Liver (tissue), 9 donors: ENCODE data around the gene PIP. TPM values are rescaled to one million over a fixed set of nuclear protein-coding genes. Genes with fewer than 3 reads are reported as not detected.

Source experiments
- DNase-seq: peaks from one replicate; pipeline ENCODE4 v3.0.0-alpha.2; 2017; ENCODE audit warnings: low spot score
- H3K27ac ChIP-seq, 2 donors: one replicate each; pipeline ENCODE4 v1.7.0; 2013; ENCODE audit warnings: inconsistent platforms in 2 of 2, low read length in 2 of 2, control low read depth in 1 of 2, low read depth in 1 of 2, mild to moderate bottlenecking in 1 of 2
- H3K27me3 ChIP-seq, 4 donors: one replicate each; pipeline versions ENCODE4 v1.6.1 to v1.7.0; 2013; ENCODE audit warnings: low read length in 3 of 4, inconsistent platforms in 1 of 4, mild to moderate bottlenecking in 1 of 4, moderate library complexity in 1 of 4; ENCODE audit not compliant: control insufficient read depth in 4 of 4, insufficient read depth in 4 of 4
- H3K36me3 ChIP-seq, 4 donors: one replicate each; pipeline versions ENCODE4 v1.6.1 to v1.7.0; 2013; ENCODE audit warnings: low read length in 3 of 4, mild to moderate bottlenecking in 3 of 4, low read depth in 1 of 4, moderate library complexity in 1 of 4; ENCODE audit not compliant: control insufficient read depth in 4 of 4, insufficient read depth in 3 of 4
- H3K4me1 ChIP-seq, 4 donors: one replicate each; pipeline versions ENCODE4 v1.6.1 to v1.7.0; 2013; ENCODE audit warnings: low read length in 3 of 4, mild to moderate bottlenecking in 3 of 4, moderate library complexity in 1 of 4; ENCODE audit not compliant: control insufficient read depth in 4 of 4, insufficient read depth in 4 of 4
- H3K4me3 ChIP-seq, 3 donors: one replicate each; pipeline versions ENCODE4 v1.6.1 to v1.7.0; 2013; ENCODE audit warnings: low read length in 3 of 3, control low read depth in 1 of 3, low read depth in 1 of 3, mild to moderate bottlenecking in 1 of 3
- H3K9ac ChIP-seq, 2 donors: one replicate each; pipeline ENCODE4 v1.7.0; 2013; ENCODE audit warnings: low read length in 2 of 2, mild to moderate bottlenecking in 2 of 2, moderate library complexity in 2 of 2, control low read depth in 1 of 2, low read depth in 1 of 2
- H3K9me3 ChIP-seq, 4 donors: one replicate each; pipeline versions ENCODE4 v1.6.1 to v1.7.0; 2013; ENCODE audit warnings: low read length in 3 of 4; ENCODE audit not compliant: control insufficient read depth in 4 of 4
- EGR1 ChIP-seq, 2 donors: IDR thresholded peaks; 2 replicates each; pipeline ENCODE4 v1.6.1; 2016 to 2018; ENCODE audit warnings: antibody characterized with exemption in 2 of 2, low read depth in 2 of 2
- FOXA1 ChIP-seq: IDR thresholded peaks from 2 replicates; pipeline ENCODE4 v1.6.1; 2016; ENCODE audit warnings: antibody characterized with exemption
- FOXA2 ChIP-seq: IDR thresholded peaks from 2 replicates; pipeline ENCODE4 v1.6.1; 2016; ENCODE audit warnings: antibody characterized with exemption
- GABPA ChIP-seq, 2 donors: IDR thresholded peaks in 1 of 2; conservative IDR thresholded peaks in 1 of 2; 2 replicates each; pipeline ENCODE4 v1.6.1; 2016; ENCODE audit warnings: antibody characterized with exemption in 2 of 2, mild to moderate bottlenecking in 1 of 2, moderate library complexity in 1 of 2
- HNF4A ChIP-seq, 2 donors: conservative IDR thresholded peaks; 2 replicates each; pipeline ENCODE4 v1.6.1; 2016; ENCODE audit warnings: antibody characterized with exemption in 2 of 2, mild to moderate bottlenecking in 2 of 2
- HNF4G ChIP-seq: IDR thresholded peaks from 2 replicates; pipeline ENCODE4 v1.6.1; 2016; ENCODE audit warnings: antibody characterized with exemption
- JUND ChIP-seq, 2 donors: IDR thresholded peaks; 2 replicates each; pipeline ENCODE4 v1.6.1; 2016; ENCODE audit warnings: antibody characterized with exemption in 2 of 2
- RAD21 ChIP-seq, 2 donors: IDR thresholded peaks; 2 replicates each; pipeline ENCODE4 v1.6.1; 2016; ENCODE audit warnings: antibody characterized with exemption in 2 of 2, mild to moderate bottlenecking in 2 of 2
- RXRA ChIP-seq, 2 donors: IDR thresholded peaks; 2 replicates each; pipeline ENCODE4 v1.6.1; 2017 to 2018; ENCODE audit warnings: antibody characterized with exemption in 2 of 2, mild to moderate bottlenecking in 1 of 2
- TAF1 ChIP-seq: conservative IDR thresholded peaks from 2 replicates; pipeline ENCODE4 v1.6.1; 2016; ENCODE audit warnings: antibody characterized with exemption, mild to moderate bottlenecking
- YY1 ChIP-seq: IDR thresholded peaks from 2 replicates; pipeline ENCODE4 v1.6.1; 2016; ENCODE audit warnings: antibody characterized with exemption, mild to moderate bottlenecking
- polyA plus RNA-seq, 2 donors: library from polyadenylated mRNA; stranded (reverse) in 1 of 2; unstranded in 1 of 2; fragments of 200-250 nt in 1 of 2; fragments of >200 nt in 1 of 2; fragmentation: Nextera tagmentation in 1 of 2; extraction: Ambion mirVana in 1 of 2; gene quantifications; one replicate each; pipeline versions ENCODE4 v1.2.1 to v1.2.3, GENCODE V29; 2013 to 2015
- total RNA-seq, 2 donors: library from RNA; depleted of rRNA; stranded (reverse); fragments of >200 nt; gene quantifications; one replicate each; pipeline ENCODE4 v1.2.3, GENCODE V29; 2014
- TF ChIP-seq, protein P1 (sequence below): IDR thresholded peaks from 2 replicates; pipeline ENCODE4 v1.6.1; 2016; ENCODE audit warnings: antibody characterized with exemption
- TF ChIP-seq, protein P2 (sequence below): IDR thresholded peaks from 2 replicates; pipeline ENCODE4 v1.6.1; 2016; ENCODE audit warnings: antibody characterized with exemption, mild to moderate bottlenecking
- TF ChIP-seq, protein P3 (sequence below): IDR thresholded peaks from 2 replicates; pipeline ENCODE4 v1.6.1; 2016; ENCODE audit warnings: antibody characterized with exemption
- TF ChIP-seq, protein P4 (sequence below): fragments of 150-350 bp; IDR thresholded peaks from 2 replicates; pipeline ENCODE4 v1.5.1; 2017; ENCODE audit warnings: improper control_type of control experiment, low read depth, low read length; ENCODE audit not compliant: missing input control
- donor health status: healthy.
- donor health status: healthy.
- donor health status: healthy.
- donor health status: healthy.
- donor health status: healthy.

PIP gene
- total and polyA plus RNA-seq, 4 donors: not detected

DNA sequence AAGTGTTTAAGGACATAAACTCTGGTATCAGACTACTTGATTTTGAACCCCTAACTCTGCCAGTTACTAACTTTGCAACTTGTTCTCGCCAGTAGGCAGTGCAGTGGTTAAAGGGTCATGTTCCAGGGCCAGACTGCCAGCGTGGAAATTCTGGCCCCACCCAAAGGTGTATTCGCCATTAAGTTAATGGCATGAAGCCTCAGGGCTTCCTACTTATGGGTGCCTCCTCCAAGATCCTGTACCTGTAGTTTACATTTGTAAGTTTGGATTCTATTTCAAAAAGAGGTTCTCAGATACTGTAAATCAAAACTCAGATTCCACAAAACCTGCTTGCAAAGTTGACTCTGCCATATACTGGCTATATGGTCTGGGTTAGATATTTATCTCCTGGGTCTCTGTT lies 2.8 kb upstream of the PIP start (continued):
- TF ChIP-seq GABPA (IDR thresholded peaks at IDR 0.05 in 1 of 2, conservative IDR thresholded peaks at IDR 0.05 in 1 of 2): no peak
- TF ChIP-seq RAD21 (IDR thresholded peaks at IDR 0.05): no peak

DNA sequence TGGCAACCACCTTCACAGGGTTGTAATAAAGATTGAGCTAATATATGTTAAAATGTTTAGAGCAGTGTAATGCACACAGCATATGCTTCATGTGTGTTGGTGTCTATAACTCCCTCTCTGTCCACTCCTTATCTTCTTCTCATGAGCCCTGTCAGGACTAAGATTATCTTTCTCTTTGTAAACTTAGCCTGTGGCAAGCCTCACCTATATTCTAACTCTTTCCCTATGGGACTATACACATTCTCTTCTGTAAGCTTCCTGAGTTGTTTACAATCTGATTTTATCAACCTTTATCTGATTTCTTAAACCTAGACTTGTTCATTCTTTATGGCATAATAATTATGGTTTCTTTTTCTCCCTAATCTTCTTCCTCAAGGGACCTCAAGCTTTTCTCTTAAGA lies 2.4 kb upstream of the PIP start:
- Histone ChIP-seq H3K27me3 (no peaks in the 10 kb centered on the region), H3K27ac (no peak overlapping the region), H3K9me3 (peaks cover 0 to 5% (median 2%) of the 10 kb centered on the region in 4 donors), H3K36me3 (no peaks in the 10 kb centered on the region), H3K4me3 (no peak overlapping the region), H3K4me1 (no peaks in the 10 kb centered on the region), H3K9ac (no peak overlapping the region)
- TF ChIP-seq, protein P1, sequence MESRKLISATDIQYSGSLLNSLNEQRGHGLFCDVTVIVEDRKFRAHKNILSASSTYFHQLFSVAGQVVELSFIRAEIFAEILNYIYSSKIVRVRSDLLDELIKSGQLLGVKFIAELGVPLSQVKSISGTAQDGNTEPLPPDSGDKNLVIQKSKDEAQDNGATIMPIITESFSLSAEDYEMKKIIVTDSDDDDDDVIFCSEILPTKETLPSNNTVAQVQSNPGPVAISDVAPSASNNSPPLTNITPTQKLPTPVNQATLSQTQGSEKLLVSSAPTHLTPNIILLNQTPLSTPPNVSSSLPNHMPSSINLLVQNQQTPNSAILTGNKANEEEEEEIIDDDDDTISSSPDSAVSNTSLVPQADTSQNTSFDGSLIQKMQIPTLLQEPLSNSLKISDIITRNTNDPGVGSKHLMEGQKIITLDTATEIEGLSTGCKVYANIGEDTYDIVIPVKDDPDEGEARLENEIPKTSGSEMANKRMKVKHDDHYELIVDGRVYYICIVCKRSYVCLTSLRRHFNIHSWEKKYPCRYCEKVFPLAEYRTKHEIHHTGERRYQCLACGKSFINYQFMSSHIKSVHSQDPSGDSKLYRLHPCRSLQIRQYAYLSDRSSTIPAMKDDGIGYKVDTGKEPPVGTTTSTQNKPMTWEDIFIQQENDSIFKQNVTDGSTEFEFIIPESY: no peak
- TF ChIP-seq GABPA (IDR thresholded peaks at IDR 0.05 in 1 of 2, conservative IDR thresholded peaks at IDR 0.05 in 1 of 2) (no peak), TAF1 (no peak), RXRA (IDR thresholded peaks at IDR 0.05) (no peak), EGR1 (IDR thresholded peaks at IDR 0.05; ENCODE audit: low read depth in 2 of 2) (no peak), JUND (IDR thresholded peaks at IDR 0.05) (no peak), HNF4G (no peak), HNF4A (conservative IDR thresholded peaks at IDR 0.05) (no peak), YY1 (no peak), FOXA2 (no peak), RAD21 (IDR thresholded peaks at IDR 0.05) (no peak)
- TF ChIP-seq, protein P2, sequence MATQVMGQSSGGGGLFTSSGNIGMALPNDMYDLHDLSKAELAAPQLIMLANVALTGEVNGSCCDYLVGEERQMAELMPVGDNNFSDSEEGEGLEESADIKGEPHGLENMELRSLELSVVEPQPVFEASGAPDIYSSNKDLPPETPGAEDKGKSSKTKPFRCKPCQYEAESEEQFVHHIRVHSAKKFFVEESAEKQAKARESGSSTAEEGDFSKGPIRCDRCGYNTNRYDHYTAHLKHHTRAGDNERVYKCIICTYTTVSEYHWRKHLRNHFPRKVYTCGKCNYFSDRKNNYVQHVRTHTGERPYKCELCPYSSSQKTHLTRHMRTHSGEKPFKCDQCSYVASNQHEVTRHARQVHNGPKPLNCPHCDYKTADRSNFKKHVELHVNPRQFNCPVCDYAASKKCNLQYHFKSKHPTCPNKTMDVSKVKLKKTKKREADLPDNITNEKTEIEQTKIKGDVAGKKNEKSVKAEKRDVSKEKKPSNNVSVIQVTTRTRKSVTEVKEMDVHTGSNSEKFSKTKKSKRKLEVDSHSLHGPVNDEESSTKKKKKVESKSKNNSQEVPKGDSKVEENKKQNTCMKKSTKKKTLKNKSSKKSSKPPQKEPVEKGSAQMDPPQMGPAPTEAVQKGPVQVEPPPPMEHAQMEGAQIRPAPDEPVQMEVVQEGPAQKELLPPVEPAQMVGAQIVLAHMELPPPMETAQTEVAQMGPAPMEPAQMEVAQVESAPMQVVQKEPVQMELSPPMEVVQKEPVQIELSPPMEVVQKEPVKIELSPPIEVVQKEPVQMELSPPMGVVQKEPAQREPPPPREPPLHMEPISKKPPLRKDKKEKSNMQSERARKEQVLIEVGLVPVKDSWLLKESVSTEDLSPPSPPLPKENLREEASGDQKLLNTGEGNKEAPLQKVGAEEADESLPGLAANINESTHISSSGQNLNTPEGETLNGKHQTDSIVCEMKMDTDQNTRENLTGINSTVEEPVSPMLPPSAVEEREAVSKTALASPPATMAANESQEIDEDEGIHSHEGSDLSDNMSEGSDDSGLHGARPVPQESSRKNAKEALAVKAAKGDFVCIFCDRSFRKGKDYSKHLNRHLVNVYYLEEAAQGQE: no peak
- TF ChIP-seq, protein P3, sequence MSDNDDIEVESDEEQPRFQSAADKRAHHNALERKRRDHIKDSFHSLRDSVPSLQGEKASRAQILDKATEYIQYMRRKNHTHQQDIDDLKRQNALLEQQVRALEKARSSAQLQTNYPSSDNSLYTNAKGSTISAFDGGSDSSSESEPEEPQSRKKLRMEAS: no peak
- TF ChIP-seq, protein P4, sequence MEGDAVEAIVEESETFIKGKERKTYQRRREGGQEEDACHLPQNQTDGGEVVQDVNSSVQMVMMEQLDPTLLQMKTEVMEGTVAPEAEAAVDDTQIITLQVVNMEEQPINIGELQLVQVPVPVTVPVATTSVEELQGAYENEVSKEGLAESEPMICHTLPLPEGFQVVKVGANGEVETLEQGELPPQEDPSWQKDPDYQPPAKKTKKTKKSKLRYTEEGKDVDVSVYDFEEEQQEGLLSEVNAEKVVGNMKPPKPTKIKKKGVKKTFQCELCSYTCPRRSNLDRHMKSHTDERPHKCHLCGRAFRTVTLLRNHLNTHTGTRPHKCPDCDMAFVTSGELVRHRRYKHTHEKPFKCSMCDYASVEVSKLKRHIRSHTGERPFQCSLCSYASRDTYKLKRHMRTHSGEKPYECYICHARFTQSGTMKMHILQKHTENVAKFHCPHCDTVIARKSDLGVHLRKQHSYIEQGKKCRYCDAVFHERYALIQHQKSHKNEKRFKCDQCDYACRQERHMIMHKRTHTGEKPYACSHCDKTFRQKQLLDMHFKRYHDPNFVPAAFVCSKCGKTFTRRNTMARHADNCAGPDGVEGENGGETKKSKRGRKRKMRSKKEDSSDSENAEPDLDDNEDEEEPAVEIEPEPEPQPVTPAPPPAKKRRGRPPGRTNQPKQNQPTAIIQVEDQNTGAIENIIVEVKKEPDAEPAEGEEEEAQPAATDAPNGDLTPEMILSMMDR: no peak
- no peak for DNase-seq

GRCh38 chr7:143130541-143130940 lies 1.3 kb upstream of the PIP start:
- H3K4me1 ChIP-seq: no peaks in the 10 kb centered on the region
- peaks cover 0 to 2% (median under 1%) of the 10 kb centered on the region in 4 donors for H3K9me3 ChIP-seq
- H3K27me3 ChIP-seq: no peaks in the 10 kb centered on the region
- DNase-seq: no peak
- H3K36me3 ChIP-seq: no peaks in the 10 kb centered on the region
- no peak overlapping the region for H3K27ac ChIP-seq
- H3K4me3 ChIP-seq: no peak overlapping the region
- no peak overlapping the region for H3K9ac ChIP-seq
- TF ChIP-seq EGR1 (IDR thresholded peaks at IDR 0.05; ENCODE audit: low read depth in 2 of 2): no peak
- TF ChIP-seq FOXA1: no peak
- TF ChIP-seq, protein P2: no peak
- TF ChIP-seq JUND (IDR thresholded peaks at IDR 0.05): no peak
- no peak for TF ChIP-seq RXRA (IDR thresholded peaks at IDR 0.05)
- TF ChIP-seq, protein P3: no peak
- no peak for TF ChIP-seq TAF1
- TF ChIP-seq HNF4A (conservative IDR thresholded peaks at IDR 0.05): no peak
- TF ChIP-seq YY1: no peak
